NB4 (cell line): ENCODE measurements around the gene TCAF1.

Experiments used
- POLR2A ChIP-seq: IDR thresholded peaks from 2 replicates; pipeline ENCODE4 v1.6.1; 2011; ENCODE audit warnings: mild to moderate bottlenecking; ENCODE audit not compliant: insufficient read length; ENCODE audit errors: extremely low read depth
- TF ChIP-seq, protein P1 (sequence below): IDR thresholded peaks from one replicate; pipeline ENCODE4 v1.5.1; 2012; ENCODE audit warnings: low read depth, low read length

DNA sequence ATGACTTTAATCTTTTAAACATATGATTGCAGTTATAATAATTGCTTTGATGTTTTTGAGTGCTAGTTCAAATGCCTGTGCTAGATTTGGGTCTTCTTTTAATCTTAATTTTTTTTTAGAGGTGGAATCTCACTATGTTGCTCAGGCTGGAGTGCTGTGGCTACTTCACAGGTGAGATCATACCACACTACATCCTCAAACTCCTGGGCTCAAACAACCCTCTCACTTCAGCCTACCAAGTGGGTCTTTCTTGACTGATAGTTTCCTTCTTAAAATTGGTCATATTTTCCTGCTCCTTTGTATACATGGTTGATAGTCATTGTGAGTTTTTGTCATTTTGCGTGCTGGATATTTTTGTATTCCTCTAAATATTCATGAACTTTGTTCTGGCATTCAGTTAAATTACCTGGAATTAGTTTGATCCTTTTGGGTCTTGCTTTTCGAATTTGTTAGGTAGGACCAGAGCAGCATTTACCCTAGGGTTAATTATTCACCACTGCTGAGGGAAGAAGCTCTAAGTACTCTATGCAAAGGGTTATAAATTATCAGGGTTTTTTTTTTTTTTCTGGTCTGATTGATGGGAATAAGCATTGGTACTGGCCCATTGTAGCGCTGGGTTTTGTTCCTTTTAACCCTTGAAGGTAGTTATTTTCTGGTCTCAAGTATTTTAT is 12.1 kb upstream of the TCAF1 start:
- TF ChIP-seq, protein P1, sequence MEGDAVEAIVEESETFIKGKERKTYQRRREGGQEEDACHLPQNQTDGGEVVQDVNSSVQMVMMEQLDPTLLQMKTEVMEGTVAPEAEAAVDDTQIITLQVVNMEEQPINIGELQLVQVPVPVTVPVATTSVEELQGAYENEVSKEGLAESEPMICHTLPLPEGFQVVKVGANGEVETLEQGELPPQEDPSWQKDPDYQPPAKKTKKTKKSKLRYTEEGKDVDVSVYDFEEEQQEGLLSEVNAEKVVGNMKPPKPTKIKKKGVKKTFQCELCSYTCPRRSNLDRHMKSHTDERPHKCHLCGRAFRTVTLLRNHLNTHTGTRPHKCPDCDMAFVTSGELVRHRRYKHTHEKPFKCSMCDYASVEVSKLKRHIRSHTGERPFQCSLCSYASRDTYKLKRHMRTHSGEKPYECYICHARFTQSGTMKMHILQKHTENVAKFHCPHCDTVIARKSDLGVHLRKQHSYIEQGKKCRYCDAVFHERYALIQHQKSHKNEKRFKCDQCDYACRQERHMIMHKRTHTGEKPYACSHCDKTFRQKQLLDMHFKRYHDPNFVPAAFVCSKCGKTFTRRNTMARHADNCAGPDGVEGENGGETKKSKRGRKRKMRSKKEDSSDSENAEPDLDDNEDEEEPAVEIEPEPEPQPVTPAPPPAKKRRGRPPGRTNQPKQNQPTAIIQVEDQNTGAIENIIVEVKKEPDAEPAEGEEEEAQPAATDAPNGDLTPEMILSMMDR, result no peak
- no peak for TF ChIP-seq POLR2A
